Uterus (tissue), 4 donors: ENCODE measurements around the gene ARID1B. TPM values are rescaled to one million over a fixed set of nuclear protein-coding genes. Genes with fewer than 3 reads are reported as not detected.

Experiments used
- DNase-seq, 2 donors: peaks; one replicate each; pipeline ENCODE4 v3.0.0-alpha.2; 2019 to 2020
- H3K27ac ChIP-seq, 2 donors: fragments of 200-600 bp; sonication (generic); 1 replicate in 1 of 2; 2 replicates in 1 of 2; pipeline ENCODE4 v1.5.1; 2016 to 2018
- H3K27me3 ChIP-seq, 2 donors: fragments of 200-600 bp; sonication (generic); one replicate each; pipeline ENCODE4 v1.5.1; 2018 to 2019; ENCODE audit warnings: control low read depth in 1 of 2
- H3K36me3 ChIP-seq, 2 donors: fragments of 200-600 bp; sonication (generic); one replicate each; pipeline ENCODE4 v1.5.1; 2019; ENCODE audit warnings: control low read depth in 1 of 2
- H3K4me1 ChIP-seq, 2 donors: fragments of 200-600 bp; sonication (generic); one replicate each; pipeline ENCODE4 v1.5.1; 2018 to 2019; ENCODE audit warnings: control low read depth in 1 of 2
- H3K4me3 ChIP-seq, 2 donors: fragments of 200-600 bp; sonication (generic); 1 replicate in 1 of 2; 2 replicates in 1 of 2; pipeline ENCODE4 v1.5.1; 2018 to 2019; ENCODE audit warnings: mild to moderate bottlenecking in 1 of 2
- H3K9me3 ChIP-seq, 2 donors: fragments of 200-600 bp; sonication (generic); one replicate each; pipeline ENCODE4 v1.5.1; 2019; ENCODE audit warnings: control low read depth in 1 of 2
- CTCF ChIP-seq, 4 experiments: fragments of 200-600 bp in 2 of 4; fragments of 450-650 bp in 2 of 4; sonication (generic) in 2 of 4; IDR thresholded peaks; one replicate each; pipeline ENCODE4 v1.5.1; 2016 to 2019; ENCODE audit warnings: antibody characterized with exemption in 4 of 4, mild to moderate bottlenecking in 2 of 4, moderate library complexity in 1 of 4
- POLR2A ChIP-seq, 2 donors: fragments of 450-650 bp; IDR thresholded peaks; one replicate each; pipeline ENCODE4 v1.6.1; 2016; ENCODE audit warnings: antibody characterized with exemption in 2 of 2, mild to moderate bottlenecking in 1 of 2, moderate library complexity in 1 of 2
- intact Hi-C: fragments of 100-400 bp; cut with DNase I; formaldehyde crosslinking; loops from one replicate; pipeline ENCODE4 v1.15.1; 2023; ENCODE audit warnings: low total_unique reads
- total RNA-seq, 4 donors: library from RNA; depleted of rRNA in 3 of 4; stranded (reverse); fragments of >200 nt in 3 of 4; gene quantifications; one replicate each; pipeline versions ENCODE4 v1.1.0 to v1.2.4, GENCODE V29; 2014 to 2023
- donor health status: DM: yes; HTN: yes; CAD: no.

The ARID1B gene
- total RNA-seq, 4 donors from 2014 or later, result 63.8 to 198 (median 125) TPM

GRCh38 chr6:156786652-156787051, 9.5 kb downstream of the ARID1B start:
- no peaks in the 10 kb centered on the region for H3K27me3 ChIP-seq
- no peak overlapping the region for H3K27ac ChIP-seq
- DNase-seq, result no peak
- H3K36me3 ChIP-seq, result no peaks in the 10 kb centered on the region
- TF ChIP-seq CTCF (IDR thresholded peaks at IDR 0.05), result no peak
- TF ChIP-seq POLR2A (IDR thresholded peaks at IDR 0.05), result no peak
- intact Hi-C loops, result no loop called here
- H3K9me3 ChIP-seq, result no peaks in the 10 kb centered on the region
- no peak overlapping the region for H3K4me3 ChIP-seq
- peaks cover 14 to 29% of the 10 kb centered on the region in 2 donors for H3K4me1 ChIP-seq

GRCh38 chr6:156787569-156788492, 10.7 kb downstream of the ARID1B start:
- intact Hi-C loops, result no loop called here
- TF ChIP-seq POLR2A (IDR thresholded peaks at IDR 0.05) (no peak), CTCF (IDR thresholded peaks at IDR 0.05) (no peak)
- no peaks in the 10 kb centered on the region for H3K27me3 ChIP-seq
- no peaks in the 10 kb centered on the region for H3K9me3 ChIP-seq
- no peak overlapping the region for H3K27ac ChIP-seq
- no peak overlapping the region for H3K4me3 ChIP-seq
- DNase-seq, result no peak
- peaks cover 14 to 33% of the 10 kb centered on the region in 2 donors for H3K4me1 ChIP-seq
- no peaks in the 10 kb centered on the region for H3K36me3 ChIP-seq

- no peaks in the 10 kb centered on the region for H3K36me3 ChIP-seq
- no peaks in the 10 kb centered on the region for H3K9me3 ChIP-seq
- H3K27ac ChIP-seq, result no peak overlapping the region
- no peak for DNase-seq
- intact Hi-C loops, result no loop called here
- TF ChIP-seq POLR2A (IDR thresholded peaks at IDR 0.05) (no peak), CTCF (IDR thresholded peaks at IDR 0.05) (no peak)
- peaks cover 14 to 31% of the 10 kb centered on the region in 2 donors for H3K4me1 ChIP-seq
- no peaks in the 10 kb centered on the region for H3K27me3 ChIP-seq
- no peak overlapping the region for H3K4me3 ChIP-seq
Observed at GRCh38 chr6:156789081-156789943, 12.1 kb downstream of the ARID1B start.

GRCh38 chr6:156790711-156791319, 13.6 kb downstream of the ARID1B start:
- no peak for DNase-seq
- Histone ChIP-seq H3K27ac (no peak overlapping the region), H3K9me3 (no peaks in the 10 kb centered on the region), H3K4me3 (no peak overlapping the region), H3K27me3 (no peaks in the 10 kb centered on the region), H3K4me1 (peaks cover 14 to 24% of the 10 kb centered on the region in 2 donors), H3K36me3 (no peaks in the 10 kb centered on the region)
- TF ChIP-seq CTCF (IDR thresholded peaks at IDR 0.05) (no peak), POLR2A (IDR thresholded peaks at IDR 0.05) (no peak)
- intact Hi-C loops, result no loop called here
